OCI-LY7 (cell line): ENCODE measurements around the gene TBX6.

ENCODE experiments used
- EZH2phosphoT487 ChIP-seq: fragments of 200-600 bp; sonication (generic); IDR thresholded peaks from 2 replicates; pipeline ENCODE4 v1.6.1; 2018; ENCODE audit warnings: low read depth, borderline replicate concordance, mild to moderate bottlenecking, mixed run types, antibody characterized with exemption, low read length, moderate library complexity, mixed read lengths
- TF ChIP-seq, protein P1 (sequence below): fragments of 200-600 bp; sonication (generic); conservative IDR thresholded peaks from 2 replicates; pipeline ENCODE4 v1.5.1; 2014; ENCODE audit warnings: mild to moderate bottlenecking, antibody characterized with exemption, low read length, moderate library complexity, mixed read lengths

DNA sequence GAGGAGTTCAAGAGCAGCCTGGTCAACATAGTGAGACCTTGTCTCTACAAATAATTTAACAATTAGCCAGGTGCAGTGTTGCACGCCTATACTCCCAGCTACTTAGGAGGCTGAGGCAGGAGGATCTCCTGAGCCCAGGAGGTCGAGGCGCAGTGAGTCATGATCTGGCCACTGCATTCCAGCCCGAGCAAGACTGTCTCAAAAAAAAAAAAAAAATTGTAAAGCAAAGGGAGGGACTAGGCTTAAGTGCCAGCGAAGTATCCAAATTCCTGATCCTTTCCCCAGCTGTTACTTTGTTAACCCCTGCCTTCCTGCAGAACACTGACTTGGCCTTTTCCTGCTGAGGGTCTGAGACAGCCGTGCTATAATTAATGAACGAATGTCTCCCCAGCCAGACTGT is 18.9 kb upstream of the TBX6 start:
- TF ChIP-seq, protein P1, sequence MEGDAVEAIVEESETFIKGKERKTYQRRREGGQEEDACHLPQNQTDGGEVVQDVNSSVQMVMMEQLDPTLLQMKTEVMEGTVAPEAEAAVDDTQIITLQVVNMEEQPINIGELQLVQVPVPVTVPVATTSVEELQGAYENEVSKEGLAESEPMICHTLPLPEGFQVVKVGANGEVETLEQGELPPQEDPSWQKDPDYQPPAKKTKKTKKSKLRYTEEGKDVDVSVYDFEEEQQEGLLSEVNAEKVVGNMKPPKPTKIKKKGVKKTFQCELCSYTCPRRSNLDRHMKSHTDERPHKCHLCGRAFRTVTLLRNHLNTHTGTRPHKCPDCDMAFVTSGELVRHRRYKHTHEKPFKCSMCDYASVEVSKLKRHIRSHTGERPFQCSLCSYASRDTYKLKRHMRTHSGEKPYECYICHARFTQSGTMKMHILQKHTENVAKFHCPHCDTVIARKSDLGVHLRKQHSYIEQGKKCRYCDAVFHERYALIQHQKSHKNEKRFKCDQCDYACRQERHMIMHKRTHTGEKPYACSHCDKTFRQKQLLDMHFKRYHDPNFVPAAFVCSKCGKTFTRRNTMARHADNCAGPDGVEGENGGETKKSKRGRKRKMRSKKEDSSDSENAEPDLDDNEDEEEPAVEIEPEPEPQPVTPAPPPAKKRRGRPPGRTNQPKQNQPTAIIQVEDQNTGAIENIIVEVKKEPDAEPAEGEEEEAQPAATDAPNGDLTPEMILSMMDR: no peak
- TF ChIP-seq EZH2phosphoT487: no peak
